KOPT-K1 (cell line): Measurements from ENCODE around the gene MON2.

Experiments used
- H3K27ac ChIP-seq: fragments of 200-600 bp; sonication (generic); 2 replicates; pipeline ENCODE4 v1.5.1; 2016; ENCODE audit warnings: antibody characterized with exemption, mild to moderate bottlenecking, low read depth, low read length; ENCODE audit not compliant: poor library complexity, severe bottlenecking
- H3K36me3 ChIP-seq: fragments of 200-600 bp; sonication (generic); 2 replicates; pipeline ENCODE4 v1.5.1; 2017; ENCODE audit warnings: antibody characterized with exemption, mild to moderate bottlenecking, low read length, moderate library complexity; ENCODE audit not compliant: insufficient read depth
- H3K9me3 ChIP-seq: fragments of 200-600 bp; sonication (generic); 2 replicates; pipeline ENCODE4 v1.5.1; 2017; ENCODE audit warnings: antibody characterized with exemption, low read length, mild to moderate bottlenecking; ENCODE audit not compliant: insufficient read depth, poor library complexity, severe bottlenecking

Gene MON2

GRCh38 chr12:62631471-62632410 is 165.1 kb downstream of the MON2 start:
- H3K27ac ChIP-seq, result no peak overlapping the region

DNA sequence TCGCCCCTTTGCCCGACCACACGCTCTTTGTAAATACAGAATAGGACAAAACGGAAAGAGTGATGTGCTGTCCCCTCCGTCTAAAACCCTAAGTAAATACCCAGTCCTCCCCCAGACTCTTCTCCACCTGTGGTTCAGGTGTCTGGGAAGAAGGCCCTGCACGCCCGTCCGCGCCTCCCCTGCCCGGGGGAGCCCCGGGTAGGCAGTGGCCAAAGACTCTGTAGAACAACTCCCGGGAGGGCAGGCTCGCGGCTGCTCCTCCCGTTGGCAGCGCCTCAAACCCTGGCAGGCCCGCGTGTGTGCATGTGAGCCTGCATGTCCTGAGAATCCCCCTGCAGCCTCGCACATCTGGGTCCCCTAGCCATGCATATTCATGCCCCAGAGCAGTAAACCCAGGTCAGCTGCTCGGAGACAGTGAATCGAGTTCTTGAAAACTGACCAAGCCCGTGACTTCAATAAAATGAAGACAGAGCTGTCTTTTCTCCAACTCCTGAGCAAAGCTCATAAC is 165.8 kb downstream of the MON2 start:
- H3K9me3 ChIP-seq, result no peaks in the 10 kb centered on the region
- no peaks in the 10 kb centered on the region for H3K36me3 ChIP-seq
- no peak overlapping the region for H3K27ac ChIP-seq

More at GRCh38 chr12:62631471-62632410, 165.1 kb downstream of the MON2 start:
- Histone ChIP-seq H3K9me3 (no peaks in the 10 kb centered on the region), H3K36me3 (no peaks in the 10 kb centered on the region)

DNA sequence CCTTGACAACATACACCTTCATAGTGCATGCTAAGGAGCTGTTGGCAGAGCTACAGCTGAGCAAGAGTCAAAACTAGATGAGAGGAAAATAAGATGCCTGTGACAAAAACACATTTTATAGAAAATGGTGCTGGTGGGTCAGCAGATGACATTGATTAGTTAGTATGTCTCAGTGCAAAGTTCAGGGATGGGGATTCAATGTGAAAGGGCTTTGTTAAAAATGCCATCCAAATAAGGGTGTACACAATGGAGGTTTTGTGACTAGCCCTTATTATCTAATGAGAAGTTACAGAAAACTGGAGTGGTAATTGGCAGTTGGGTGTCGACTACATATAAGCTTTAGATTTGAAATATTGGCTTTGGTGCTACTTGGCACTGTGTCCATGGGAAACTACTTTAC is 169.0 kb downstream of the MON2 start:
- H3K9me3 ChIP-seq, result no peaks in the 10 kb centered on the region
- no peaks in the 10 kb centered on the region for H3K36me3 ChIP-seq
- no peak overlapping the region for H3K27ac ChIP-seq

DNA sequence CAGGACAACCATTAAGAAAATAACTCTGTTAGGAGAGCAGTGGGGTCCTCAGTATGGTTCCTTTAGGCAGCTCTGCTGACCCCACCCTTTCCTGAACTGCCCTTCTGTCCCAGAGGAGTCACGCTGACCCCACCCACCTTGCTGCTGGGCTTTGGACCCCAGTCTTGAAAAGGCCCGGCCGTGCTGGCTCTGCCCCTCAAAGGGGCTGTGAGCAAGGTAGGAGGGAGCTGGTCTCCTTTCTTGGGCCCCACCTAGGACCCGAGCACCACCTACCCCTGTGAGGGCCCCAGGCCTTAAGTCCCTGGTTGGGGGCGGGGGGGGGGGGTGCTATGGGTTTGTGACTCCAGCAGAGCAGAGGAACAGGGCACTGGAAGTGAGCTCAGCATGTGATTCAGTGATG is 171.1 kb downstream of the MON2 start:
- no peaks in the 10 kb centered on the region for H3K9me3 ChIP-seq
- no peak overlapping the region for H3K27ac ChIP-seq
- no peaks in the 10 kb centered on the region for H3K36me3 ChIP-seq

DNA sequence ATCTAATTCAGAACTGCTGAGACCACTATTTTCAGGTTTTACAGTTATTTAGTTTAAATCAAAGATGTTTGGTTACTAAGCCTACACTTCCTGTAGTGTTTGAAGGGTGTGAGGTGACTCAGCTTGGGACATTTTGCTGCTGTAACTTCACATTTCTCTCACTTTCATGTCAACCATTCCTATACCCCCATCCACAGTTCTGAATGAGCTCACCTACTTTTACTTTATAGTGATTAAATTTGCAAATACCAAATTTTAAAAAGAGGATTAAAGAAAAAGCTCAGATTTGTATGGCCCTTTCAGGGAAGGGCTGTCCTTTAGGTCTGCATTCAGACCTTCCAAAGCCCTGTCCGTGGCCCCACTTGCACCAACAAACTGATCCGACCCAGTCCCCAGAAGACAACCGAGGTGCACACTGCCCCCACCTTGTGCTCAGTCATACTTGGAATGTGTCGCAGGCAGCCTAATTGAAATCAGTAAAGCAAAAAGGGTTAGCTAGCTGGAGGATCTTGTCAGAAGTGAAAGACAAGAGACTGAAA is 174.4 kb downstream of the MON2 start:
- Histone ChIP-seq H3K27ac (no peak overlapping the region), H3K9me3 (no peaks in the 10 kb centered on the region), H3K36me3 (no peaks in the 10 kb centered on the region)

DNA sequence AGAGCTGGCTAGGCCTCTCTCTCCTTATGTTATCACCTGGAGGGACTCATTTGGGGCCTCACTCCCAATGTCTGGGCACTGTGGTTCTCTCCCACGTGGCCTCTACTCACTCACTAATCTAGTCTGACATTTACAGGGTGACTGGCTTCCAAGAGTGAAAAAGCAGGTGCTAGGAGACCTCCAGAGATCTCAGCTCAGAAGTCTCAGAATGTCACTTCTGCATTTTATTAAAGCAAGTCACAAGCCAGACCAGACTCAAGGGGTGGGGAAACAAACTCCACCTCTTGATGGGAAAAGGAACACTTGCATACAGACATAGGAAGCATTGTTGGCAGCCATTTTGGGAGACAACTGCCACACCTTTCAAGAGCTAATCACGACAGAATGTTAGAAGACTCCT is 175.9 kb downstream of the MON2 start:
- Histone ChIP-seq H3K36me3 (no peaks in the 10 kb centered on the region), H3K9me3 (no peaks in the 10 kb centered on the region), H3K27ac (no peak overlapping the region)

DNA sequence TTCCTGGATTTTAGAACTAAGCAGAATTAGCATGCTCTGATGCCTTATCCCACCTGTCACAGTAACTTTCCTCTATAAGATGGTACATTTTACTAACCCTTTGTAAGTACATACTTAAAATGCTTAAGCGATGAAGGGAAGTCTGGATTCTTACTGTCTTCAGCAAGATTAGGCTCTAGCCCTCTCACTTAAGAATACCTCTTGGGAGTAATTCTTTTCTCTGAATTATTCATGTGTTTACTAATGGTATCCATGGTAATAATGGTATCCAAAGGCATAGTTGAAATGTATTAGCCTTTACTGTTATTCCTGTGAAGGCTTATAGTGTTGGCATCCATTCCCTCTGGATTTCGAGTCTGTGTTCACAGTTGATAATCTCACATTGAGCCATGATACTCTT is 176.9 kb downstream of the MON2 start:
- H3K36me3 ChIP-seq, result no peaks in the 10 kb centered on the region
- H3K9me3 ChIP-seq, result no peaks in the 10 kb centered on the region
- no peak overlapping the region for H3K27ac ChIP-seq

DNA sequence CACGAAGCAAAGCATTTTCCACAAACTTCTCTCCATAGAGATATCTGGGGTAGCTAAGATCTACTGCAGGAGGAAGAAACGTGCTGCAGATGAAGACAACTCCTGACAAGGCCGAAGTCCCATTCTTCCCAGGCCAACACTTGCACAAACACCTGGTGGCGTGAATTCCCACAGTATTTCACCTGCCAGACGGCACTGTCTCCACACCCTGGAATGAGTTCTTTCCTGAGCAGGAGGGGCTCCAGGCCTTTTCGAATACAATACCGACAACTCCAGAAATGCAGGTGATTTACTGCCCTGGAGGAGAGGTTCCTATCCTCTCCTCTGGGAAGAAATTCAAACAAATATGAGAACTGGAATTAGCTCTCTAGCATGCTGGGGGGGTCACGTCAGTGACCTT is 179.9 kb downstream of the MON2 start:
- H3K27ac ChIP-seq, result no peak overlapping the region
- H3K36me3 ChIP-seq, result no peaks in the 10 kb centered on the region
- H3K9me3 ChIP-seq, result no peaks in the 10 kb centered on the region

GRCh38 chr12:62647586-62647985 is 181.0 kb downstream of the MON2 start:
- no peak overlapping the region for H3K27ac ChIP-seq
- no peaks in the 10 kb centered on the region for H3K9me3 ChIP-seq
- no peaks in the 10 kb centered on the region for H3K36me3 ChIP-seq

GRCh38 chr12:62649412-62650138 is 182.9 kb downstream of the MON2 start:
- Histone ChIP-seq H3K9me3 (no peaks in the 10 kb centered on the region), H3K36me3 (no peaks in the 10 kb centered on the region), H3K27ac (no peak overlapping the region)
